ENCODE results near the gene TC2N.
"Not testable (repeated sequence)": the region's sequence is repeated elsewhere in the genome, so short reads cannot be mapped to it uniquely, and the experiment has no call there.

DNA sequence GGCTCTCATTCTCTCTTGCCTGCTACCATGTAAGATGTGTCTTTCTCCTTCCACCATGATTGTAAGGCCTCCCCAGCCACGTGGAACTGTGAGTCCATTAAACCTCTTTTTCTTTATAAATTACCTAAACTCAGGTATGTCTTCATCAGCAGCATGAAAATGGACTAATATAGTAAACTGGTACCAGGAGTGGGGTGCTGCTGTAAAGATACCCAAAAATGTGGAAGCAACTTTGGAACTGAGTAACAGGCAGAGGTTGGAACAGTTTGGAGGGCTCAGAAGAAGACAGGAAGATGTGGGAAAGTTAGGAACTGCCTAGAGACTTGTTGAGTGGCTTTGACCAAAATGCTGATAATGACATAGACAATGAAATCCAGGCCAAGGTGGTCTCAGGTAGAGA lies 61.2 kb downstream of the TC2N start:
- not testable (repeated sequence) for TF ChIP-seq EZH2 (IDR thresholded peaks at IDR 0.05; ENCODE audit: borderline replicate concordance, insufficient read depth, low read depth, low read length, poor library complexity, severe bottlenecking)
- TF ChIP-seq, protein P1, sequence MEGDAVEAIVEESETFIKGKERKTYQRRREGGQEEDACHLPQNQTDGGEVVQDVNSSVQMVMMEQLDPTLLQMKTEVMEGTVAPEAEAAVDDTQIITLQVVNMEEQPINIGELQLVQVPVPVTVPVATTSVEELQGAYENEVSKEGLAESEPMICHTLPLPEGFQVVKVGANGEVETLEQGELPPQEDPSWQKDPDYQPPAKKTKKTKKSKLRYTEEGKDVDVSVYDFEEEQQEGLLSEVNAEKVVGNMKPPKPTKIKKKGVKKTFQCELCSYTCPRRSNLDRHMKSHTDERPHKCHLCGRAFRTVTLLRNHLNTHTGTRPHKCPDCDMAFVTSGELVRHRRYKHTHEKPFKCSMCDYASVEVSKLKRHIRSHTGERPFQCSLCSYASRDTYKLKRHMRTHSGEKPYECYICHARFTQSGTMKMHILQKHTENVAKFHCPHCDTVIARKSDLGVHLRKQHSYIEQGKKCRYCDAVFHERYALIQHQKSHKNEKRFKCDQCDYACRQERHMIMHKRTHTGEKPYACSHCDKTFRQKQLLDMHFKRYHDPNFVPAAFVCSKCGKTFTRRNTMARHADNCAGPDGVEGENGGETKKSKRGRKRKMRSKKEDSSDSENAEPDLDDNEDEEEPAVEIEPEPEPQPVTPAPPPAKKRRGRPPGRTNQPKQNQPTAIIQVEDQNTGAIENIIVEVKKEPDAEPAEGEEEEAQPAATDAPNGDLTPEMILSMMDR (IDR thresholded peaks at IDR 0.05) = not testable (repeated sequence)
